IMR-90 (cell line): ENCODE measurements around the gene RAC3. TPM values are rescaled to one million over a fixed set of nuclear protein-coding genes. Genes with fewer than 3 reads are reported as not detected.

ENCODE experiments used
- ATAC-seq: fragments of 200-7000 bp; cut with Tn5 transposase; 2 replicates; pipeline ENCODE4 v1.9.1; 2020; ENCODE audit warnings: low read depth, mild to moderate bottlenecking, moderate library complexity
- BruUV-seq: library from RNA; stranded (reverse); fragments of 400-500 nt; replicated peaks from 2 replicates; lab custom pipeline; 2021; lab: Mats Ljungman, UMichigan
- CTCF ChIA-PET: fragments of 300-600 bp; formaldehyde crosslinking; extraction: SDS; loops from one replicate; lab custom pipeline; 2021; ENCODE audit warnings: antibody characterized with exemption; lab: Yijun Ruan, JAX
- POLR2A ChIA-PET: fragments of 300-600 bp; sonication (Branson Sonifier 250); formaldehyde crosslinking; loops from one replicate; lab custom pipeline; 2022; ENCODE audit warnings: antibody characterized with exemption; ENCODE audit not compliant: unreplicated experiment; lab: Charles Lee
- DNase-seq: peaks from one replicate; pipeline ENCODE4 v3.0.0; 2013
- H2AFZ ChIP-seq: replicated peaks from 2 replicates; pipeline ENCODE3; 2013; ENCODE audit warnings: low read length, mild to moderate bottlenecking; ENCODE audit not compliant: poor library complexity
- H2AK5ac ChIP-seq: 2 replicates; pipeline ENCODE4 v1.6.1; 2013; ENCODE audit warnings: low read depth, low read length, inconsistent platforms
- H2AK9ac ChIP-seq: replicated peaks from 2 replicates; pipeline ENCODE3; 2013; ENCODE audit warnings: mild to moderate bottlenecking, low read depth, low read length, moderate library complexity; ENCODE audit not compliant: poor library complexity
- H2BK120ac ChIP-seq: 2 replicates; pipeline ENCODE4 v1.6.1; 2013; ENCODE audit warnings: low read depth, low read length, inconsistent platforms
- H2BK15ac ChIP-seq: 3 replicates; pipeline ENCODE4 v1.6.1; 2013; ENCODE audit warnings: low read depth, low read length, inconsistent platforms
- H2BK20ac ChIP-seq: 2 replicates; pipeline ENCODE4 v1.6.1; 2013; ENCODE audit warnings: low read depth, mild to moderate bottlenecking, inconsistent platforms, low read length, moderate library complexity
- H2BK5ac ChIP-seq: 2 replicates; pipeline ENCODE4 v1.6.1; 2013; ENCODE audit warnings: mild to moderate bottlenecking, low read depth, low read length, inconsistent platforms; ENCODE audit not compliant: poor library complexity, severe bottlenecking
- H3K14ac ChIP-seq: replicated peaks from 2 replicates; pipeline ENCODE4 v1.6.1; 2013; ENCODE audit warnings: low read depth, low read length, inconsistent platforms
- H3K18ac ChIP-seq: 2 replicates; pipeline ENCODE4 v1.6.1; 2013; ENCODE audit warnings: low read depth, low read length, control low read depth
- H3K23ac ChIP-seq: 2 replicates; pipeline ENCODE4 v1.6.1; 2013; ENCODE audit warnings: low read depth, low read length, inconsistent platforms
- H3K27ac ChIP-seq: 2 replicates; pipeline ENCODE4 v1.5.1; 2013; ENCODE audit warnings: mild to moderate bottlenecking, control low read depth, low read length; ENCODE audit not compliant: insufficient read depth
- H3K27me3 ChIP-seq: 2 replicates; pipeline ENCODE4 v1.6.1; 2013; ENCODE audit warnings: low read length; ENCODE audit not compliant: control insufficient read depth, insufficient read depth
- H3K36me3 ChIP-seq: 2 replicates; pipeline ENCODE4 v1.6.1; 2013; ENCODE audit warnings: low read length, mixed read lengths; ENCODE audit not compliant: control insufficient read depth, insufficient read depth
- H3K4ac ChIP-seq: 2 replicates; pipeline ENCODE4 v1.6.1; 2013; ENCODE audit warnings: low read depth, low read length, inconsistent platforms
- H3K4me1 ChIP-seq: 2 replicates; pipeline ENCODE4 v1.6.1; 2013; ENCODE audit warnings: low read length, mixed read lengths; ENCODE audit not compliant: control insufficient read depth, insufficient read depth
- H3K4me2 ChIP-seq: 2 replicates; pipeline ENCODE4 v1.6.1; 2013; ENCODE audit warnings: low read depth, mild to moderate bottlenecking, control low read depth, low read length, moderate library complexity
- H3K4me3 ChIP-seq: 2 replicates; pipeline ENCODE4 v1.5.1; 2013; ENCODE audit warnings: low read depth, mild to moderate bottlenecking, control low read depth, low read length, moderate library complexity; ENCODE audit not compliant: insufficient read depth
- H3K56ac ChIP-seq: 2 replicates; pipeline ENCODE4 v1.6.1; 2013; ENCODE audit warnings: low read length, inconsistent platforms; ENCODE audit not compliant: insufficient read depth; ENCODE audit errors: extremely low read depth
- H3K79me1 ChIP-seq, 2 experiments: 2 replicates each; pipeline ENCODE4 v1.6.1; 2013; ENCODE audit warnings: low read length in 2 of 2, inconsistent platforms in 1 of 2, low read depth in 1 of 2
- H3K9ac ChIP-seq: 2 replicates; pipeline ENCODE4 v1.6.1; 2013; ENCODE audit warnings: low read depth, low read length, control low read depth
- H3K9me1 ChIP-seq: 2 replicates; pipeline ENCODE4 v1.6.1; 2013; ENCODE audit warnings: low read length, inconsistent platforms; ENCODE audit not compliant: insufficient read depth
- H3K9me3 ChIP-seq: 2 replicates; pipeline ENCODE4 v1.6.1; 2013; ENCODE audit warnings: low read length; ENCODE audit not compliant: control insufficient read depth, insufficient read depth
- H4K20me1 ChIP-seq: 2 replicates; pipeline ENCODE4 v1.6.1; 2013; ENCODE audit warnings: low read length, inconsistent platforms; ENCODE audit not compliant: insufficient read depth
- H4K5ac ChIP-seq: 2 replicates; pipeline ENCODE4 v1.6.1; 2013; ENCODE audit warnings: mild to moderate bottlenecking, low read depth, low read length, control low read depth
- H4K8ac ChIP-seq, 2 experiments: 2 replicates each; pipeline ENCODE4 v1.6.1; 2013; ENCODE audit warnings: low read depth in 2 of 2, low read length in 2 of 2, control low read depth in 1 of 2, inconsistent platforms in 1 of 2
- H4K91ac ChIP-seq: 2 replicates; pipeline ENCODE4 v1.6.1; 2013; ENCODE audit warnings: low read depth, low read length, inconsistent platforms; ENCODE audit not compliant: insufficient read depth
- BHLHE40 ChIP-seq: fragments of 150-350 bp; IDR thresholded peaks from 2 replicates; pipeline ENCODE4 v1.6.1; 2016; ENCODE audit warnings: mild to moderate bottlenecking, low read depth, low read length
- CEBPB ChIP-seq: IDR thresholded peaks from 2 replicates; pipeline ENCODE4 v1.6.1; 2012; ENCODE audit warnings: low read depth, low read length, improper control_type of control experiment
- CHD1 ChIP-seq: IDR thresholded peaks from 2 replicates; pipeline ENCODE4 v1.6.1; 2012; ENCODE audit warnings: low read depth, low read length, improper control_type of control experiment
- FOS ChIP-seq: fragments of 150-350 bp; IDR thresholded peaks from 2 replicates; pipeline ENCODE4 v1.6.1; 2016; ENCODE audit warnings: low read depth, low read length
- MXI1 ChIP-seq: IDR thresholded peaks from 2 replicates; pipeline ENCODE4 v1.6.1; 2012; ENCODE audit warnings: low read depth, mild to moderate bottlenecking, low read length, moderate library complexity, borderline replicate concordance
- POLR2A ChIP-seq: IDR thresholded peaks from 2 replicates; pipeline ENCODE4 v1.6.1; 2012; ENCODE audit warnings: mild to moderate bottlenecking, low read depth, low read length
- RAD21 ChIP-seq: IDR thresholded peaks from 2 replicates; pipeline ENCODE4 v1.6.1; 2012; ENCODE audit warnings: low read length, improper control_type of control experiment
- RCOR1 ChIP-seq: IDR thresholded peaks from 2 replicates; pipeline ENCODE4 v1.6.1; 2012; ENCODE audit warnings: mild to moderate bottlenecking, low read length, improper control_type of control experiment; ENCODE audit not compliant: insufficient replicate concordance
- RFX5 ChIP-seq: IDR thresholded peaks from 2 replicates; pipeline ENCODE4 v1.8.0; 2012; ENCODE audit warnings: low read depth, mild to moderate bottlenecking, low read length, moderate library complexity
- SMC3 ChIP-seq: fragments of 150-350 bp; IDR thresholded peaks from 2 replicates; pipeline ENCODE4 v1.6.1; 2016; ENCODE audit warnings: low read depth, mild to moderate bottlenecking, antibody characterized with exemption, low read length, moderate library complexity
- WGBS, 2 experiments: methylation state at CpG; one replicate each; pipeline versions ENCODE4 v1.1.5 to v1.1.7; 2013; ENCODE audit warnings: missing lambda C conversion rate in 2 of 2; ENCODE audit not compliant: insufficient read length in 1 of 2; ENCODE audit errors: extremely low coverage in 2 of 2; 5-methylcytosine and 5-hydroxymethylcytosine counted together
- dilution Hi-C: fragments of 300-500 bp; cut with HindIII; formaldehyde crosslinking; loops from one replicate; pipeline ENCODE4 v1.14.3; 2018; ENCODE audit warnings: low sequenced_read_pairs; ENCODE audit not compliant: unreplicated experiment
- in situ Hi-C: fragments of 300-500 bp; cut with MboI; formaldehyde crosslinking; loops from 3 replicates; pipeline ENCODE4 v1.14.3; 2019; ENCODE audit warnings: low sequenced_read_pairs, inconsistent platforms, mixed read lengths
- intact Hi-C: fragments of 100-400 bp; cut with micrococcal nuclease; formaldehyde crosslinking; loops from 2 replicates; pipeline ENCODE4 v1.10.0; 2022
- polyA plus RNA-seq, 3 experiments: library from polyadenylated mRNA; depleted of rRNA; stranded (reverse); fragments of >200 nt; gene quantifications; 2 replicates each; pipeline ENCODE4 v1.2.3, GENCODE V29; 2012; ENCODE audit warnings: low replicate concordance in 1 of 3
- total RNA-seq: library from RNA; depleted of rRNA; stranded (reverse); fragments of >200 nt; gene quantifications from 2 replicates; pipeline ENCODE4 v1.2.3, GENCODE V29; 2012
- TF ChIP-seq, protein P1 (sequence below): fragments of 150-350 bp; IDR thresholded peaks from 2 replicates; pipeline ENCODE4 v1.6.1; 2016; ENCODE audit warnings: low read depth, mild to moderate bottlenecking, low read length, moderate library complexity, borderline replicate concordance
- TF ChIP-seq, protein P2 (sequence below): conservative IDR thresholded peaks from 2 replicates; pipeline ENCODE4 v1.5.1; 2012; ENCODE audit warnings: mild to moderate bottlenecking, low read depth, low read length, improper control_type of control experiment
- TF ChIP-seq, protein P3 (sequence below): fragments of 150-350 bp; IDR thresholded peaks from 2 replicates; pipeline ENCODE4 v1.6.1; 2017; ENCODE audit warnings: mild to moderate bottlenecking, antibody characterized with exemption, low read length, low read depth

The RAC3 gene
- total and polyA plus RNA-seq, 2 of the 4 experiments (the other 2 are of a cell fraction), result 5.7 to 23.4 TPM

DNA sequence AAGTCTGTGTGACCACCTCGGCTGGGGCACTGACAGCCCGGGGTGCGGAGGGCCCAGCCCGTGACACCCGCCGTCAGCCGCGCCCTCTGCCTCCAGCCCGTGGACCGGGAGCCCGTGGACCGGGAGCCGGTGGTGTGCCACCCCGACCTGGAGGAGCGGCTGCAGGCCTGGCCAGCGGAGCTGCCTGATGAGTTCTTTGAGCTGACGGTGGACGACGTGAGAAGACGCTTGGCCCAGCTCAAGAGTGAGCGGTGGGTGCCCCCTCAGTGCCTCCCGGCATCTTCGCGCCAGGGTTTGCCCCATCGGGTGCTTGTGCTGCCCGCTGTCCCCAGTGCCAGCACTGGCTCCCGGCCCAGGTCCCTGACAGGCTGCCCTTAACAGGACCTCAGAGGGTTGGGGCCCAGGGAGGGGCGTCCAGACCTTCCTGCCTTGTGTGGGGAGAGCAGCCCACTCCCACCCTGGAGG, 22.5 kb upstream of the RAC3 start:
- ChIA-PET CTCF (no interaction called here), POLR2A (no interaction called here)
- H2BK20ac ChIP-seq, result no peak overlapping the region
- peaks cover 19% of the 10 kb centered on the region for H3K4me1 ChIP-seq
- TF ChIP-seq, protein P1, sequence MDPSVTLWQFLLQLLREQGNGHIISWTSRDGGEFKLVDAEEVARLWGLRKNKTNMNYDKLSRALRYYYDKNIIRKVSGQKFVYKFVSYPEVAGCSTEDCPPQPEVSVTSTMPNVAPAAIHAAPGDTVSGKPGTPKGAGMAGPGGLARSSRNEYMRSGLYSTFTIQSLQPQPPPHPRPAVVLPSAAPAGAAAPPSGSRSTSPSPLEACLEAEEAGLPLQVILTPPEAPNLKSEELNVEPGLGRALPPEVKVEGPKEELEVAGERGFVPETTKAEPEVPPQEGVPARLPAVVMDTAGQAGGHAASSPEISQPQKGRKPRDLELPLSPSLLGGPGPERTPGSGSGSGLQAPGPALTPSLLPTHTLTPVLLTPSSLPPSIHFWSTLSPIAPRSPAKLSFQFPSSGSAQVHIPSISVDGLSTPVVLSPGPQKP, result no peak
- TF ChIP-seq RAD21 (no peak), FOS (no peak), CHD1 (no peak), MXI1 (no peak), RCOR1 (no peak), BHLHE40 (no peak), POLR2A (no peak), CEBPB (no peak), SMC3 (no peak), RFX5 (no peak)
- TF ChIP-seq, protein P2, sequence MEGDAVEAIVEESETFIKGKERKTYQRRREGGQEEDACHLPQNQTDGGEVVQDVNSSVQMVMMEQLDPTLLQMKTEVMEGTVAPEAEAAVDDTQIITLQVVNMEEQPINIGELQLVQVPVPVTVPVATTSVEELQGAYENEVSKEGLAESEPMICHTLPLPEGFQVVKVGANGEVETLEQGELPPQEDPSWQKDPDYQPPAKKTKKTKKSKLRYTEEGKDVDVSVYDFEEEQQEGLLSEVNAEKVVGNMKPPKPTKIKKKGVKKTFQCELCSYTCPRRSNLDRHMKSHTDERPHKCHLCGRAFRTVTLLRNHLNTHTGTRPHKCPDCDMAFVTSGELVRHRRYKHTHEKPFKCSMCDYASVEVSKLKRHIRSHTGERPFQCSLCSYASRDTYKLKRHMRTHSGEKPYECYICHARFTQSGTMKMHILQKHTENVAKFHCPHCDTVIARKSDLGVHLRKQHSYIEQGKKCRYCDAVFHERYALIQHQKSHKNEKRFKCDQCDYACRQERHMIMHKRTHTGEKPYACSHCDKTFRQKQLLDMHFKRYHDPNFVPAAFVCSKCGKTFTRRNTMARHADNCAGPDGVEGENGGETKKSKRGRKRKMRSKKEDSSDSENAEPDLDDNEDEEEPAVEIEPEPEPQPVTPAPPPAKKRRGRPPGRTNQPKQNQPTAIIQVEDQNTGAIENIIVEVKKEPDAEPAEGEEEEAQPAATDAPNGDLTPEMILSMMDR, result no peak
- TF ChIP-seq, protein P3, sequence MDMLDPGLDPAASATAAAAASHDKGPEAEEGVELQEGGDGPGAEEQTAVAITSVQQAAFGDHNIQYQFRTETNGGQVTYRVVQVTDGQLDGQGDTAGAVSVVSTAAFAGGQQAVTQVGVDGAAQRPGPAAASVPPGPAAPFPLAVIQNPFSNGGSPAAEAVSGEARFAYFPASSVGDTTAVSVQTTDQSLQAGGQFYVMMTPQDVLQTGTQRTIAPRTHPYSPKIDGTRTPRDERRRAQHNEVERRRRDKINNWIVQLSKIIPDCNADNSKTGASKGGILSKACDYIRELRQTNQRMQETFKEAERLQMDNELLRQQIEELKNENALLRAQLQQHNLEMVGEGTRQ, result no peak
- H3K36me3 ChIP-seq, result peaks cover 3% of the 10 kb centered on the region; the same call in 1 of the 2 replicates
- no peak overlapping the region for H3K18ac ChIP-seq
- H4K5ac ChIP-seq, result no peak overlapping the region
- no peak overlapping the region for H3K4me3 ChIP-seq
- dilution Hi-C loops, result no loop called here
- no peaks in the 10 kb centered on the region for H3K27me3 ChIP-seq
- no peak overlapping the region for H3K27ac ChIP-seq
- H2AK9ac ChIP-seq, result no peak overlapping the region
- DNase-seq (no peak), ATAC-seq (no peak)
- no peak overlapping the region for H2AFZ ChIP-seq
- H3K23ac ChIP-seq, result no peak overlapping the region
- H2BK15ac ChIP-seq, result no peak overlapping the region
- no peak overlapping the region for H3K4ac ChIP-seq
- no peak overlapping the region for H4K8ac ChIP-seq
- intact Hi-C loops, result no loop called here
- no peaks in the 10 kb centered on the region; the same call in 1 of the 2 replicates for H4K20me1 ChIP-seq
- no peak overlapping the region for H3K9ac ChIP-seq
- peaks cover 5 to 23% of the 10 kb centered on the region in 2 experiments; a peak in 3 of 4 replicates for H3K79me1 ChIP-seq
- no peak overlapping the region for H2BK5ac ChIP-seq
- no peak overlapping the region for H3K56ac ChIP-seq
- H3K9me1 ChIP-seq, result peaks cover 9% of the 10 kb centered on the region
- WGBS, 2 experiments, result 92% methylated on average over 21 of the region's 28 CpGs; no CpG with 5 or more reads in 1 of the 2 experiments
- no peak overlapping the region for H2AK5ac ChIP-seq
- H2BK120ac ChIP-seq, result no peak overlapping the region
- BruUV-seq, result no TSS peak
- H3K14ac ChIP-seq, result no peak overlapping the region
- in situ Hi-C loops, result no loop called here
- no peaks in the 10 kb centered on the region for H3K9me3 ChIP-seq
- no peak overlapping the region for H3K4me2 ChIP-seq
- no peak overlapping the region for H4K91ac ChIP-seq
